HG03354 (cell line): Measurements from ENCODE around the gene ABCC8.

Experiments used
- ATAC-seq: cut with Tn5 transposase; IDR thresholded peaks from one replicate; pipeline ENCODE4 v1.9.1; 2021; ENCODE audit warnings: mild to moderate bottlenecking; ENCODE audit not compliant: unreplicated experiment, poor library complexity, severe bottlenecking

Gene ABCC8

DNA sequence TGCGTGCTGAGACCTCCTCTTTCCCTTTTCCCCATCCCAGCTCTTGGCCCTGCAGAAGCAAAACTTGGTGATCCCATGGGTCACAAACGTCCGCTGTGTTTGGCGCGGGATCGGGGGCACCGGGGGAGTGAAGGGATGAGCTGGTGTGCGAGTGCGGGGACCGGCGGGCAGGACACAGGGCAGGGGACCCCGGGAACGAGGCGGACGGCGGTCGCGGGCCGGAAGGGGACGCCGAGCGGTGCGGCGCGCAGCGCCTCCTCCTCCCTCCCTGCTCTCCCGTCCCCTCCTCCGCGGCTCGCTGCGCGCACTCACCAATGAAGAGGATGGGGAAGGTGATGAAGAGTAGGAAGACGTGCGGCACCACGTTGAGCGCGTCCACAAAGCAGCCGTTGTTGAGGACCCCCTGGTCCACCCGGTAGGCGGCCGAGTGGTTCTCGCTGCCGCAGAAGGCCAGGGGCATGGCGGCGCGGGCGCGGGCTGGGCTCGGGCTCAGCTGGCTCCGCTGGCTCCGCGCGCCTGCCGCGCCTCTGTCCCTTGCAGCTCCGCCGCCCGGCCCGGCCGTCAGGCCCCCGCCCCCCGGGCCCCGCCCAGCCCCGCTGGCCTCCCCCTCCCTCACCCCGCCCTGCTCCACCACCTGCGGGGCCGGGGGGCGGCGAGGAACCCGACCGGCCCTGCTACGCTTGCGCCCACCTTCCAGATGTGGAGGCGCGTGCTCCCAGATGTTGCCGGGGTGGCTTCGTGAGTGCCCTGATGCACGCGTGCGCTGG lies at the start of gene ABCC8:
TSS of gene ABCC8 (minus strand) at position 529 of the 767 bp plus-strand sequence. CDS start at position 460, 69 bp downstream.
- ATAC-seq: no peak

DNA sequence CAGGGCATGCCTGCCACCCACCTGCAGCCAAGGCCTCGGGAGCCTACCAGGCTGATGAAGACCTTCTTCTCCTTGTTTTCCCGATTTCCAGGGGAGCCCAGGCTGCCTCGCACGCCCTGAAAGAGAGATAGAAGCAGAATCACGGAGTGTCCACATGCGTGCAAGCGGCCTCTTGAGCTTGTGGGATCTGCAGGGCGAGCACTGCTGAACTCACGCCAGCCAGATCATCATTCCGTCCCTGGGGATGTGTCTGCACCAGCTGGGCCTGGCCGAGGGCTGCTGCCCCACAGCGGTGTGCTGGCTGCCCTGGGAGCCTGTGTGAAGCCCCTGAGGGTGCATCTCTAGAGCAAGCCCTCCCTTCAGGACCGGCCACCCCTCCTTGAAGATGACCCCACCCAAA lies 49.7 kb upstream of the ABCC8 start:
- ATAC-seq: no peak

DNA sequence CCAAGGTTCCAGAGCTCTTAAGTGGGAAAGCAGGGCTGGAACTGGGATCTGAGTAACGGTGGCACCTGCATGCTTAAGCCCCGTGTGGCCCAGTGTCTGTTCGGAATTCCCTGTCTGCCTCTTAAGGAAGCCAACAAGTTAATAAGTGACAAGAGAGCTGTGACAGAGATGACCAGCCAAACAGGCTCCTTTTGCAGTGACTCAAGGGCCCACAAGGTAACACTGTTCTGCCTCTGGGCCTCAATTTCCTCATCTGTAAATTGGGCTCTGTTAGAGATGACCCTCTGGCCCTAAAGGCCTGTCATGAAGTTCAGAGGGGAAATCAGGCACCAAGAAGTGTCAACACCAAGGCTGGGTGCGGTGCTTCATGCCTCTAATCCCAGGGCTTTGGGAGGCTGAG lies 48.9 kb upstream of the ABCC8 start:
- ATAC-seq: no peak

DNA sequence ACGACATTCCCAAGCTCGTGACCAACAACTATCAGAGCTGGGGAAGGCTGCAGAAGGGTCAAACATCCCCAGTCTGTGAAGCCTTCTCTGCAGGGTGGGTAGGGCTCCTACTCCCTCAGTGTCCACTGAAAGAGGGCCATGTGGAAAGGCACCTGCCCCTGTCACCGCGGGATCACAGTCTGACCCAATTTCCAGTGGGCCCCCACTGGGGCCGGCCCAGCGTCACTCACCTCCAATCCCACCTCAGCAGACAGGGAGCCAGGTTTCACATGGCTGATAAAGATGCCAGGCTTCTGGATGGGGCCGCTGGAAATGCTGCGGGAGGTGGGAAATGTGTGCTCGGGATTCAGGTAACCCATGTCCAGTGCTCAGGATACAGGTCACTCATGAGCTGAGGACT lies 47.6 kb upstream of the ABCC8 start:
- no peak for ATAC-seq

- no peak for ATAC-seq
Observed at GRCh38 chr11:17522655-17523054, 46.0 kb upstream of the ABCC8 start.

DNA sequence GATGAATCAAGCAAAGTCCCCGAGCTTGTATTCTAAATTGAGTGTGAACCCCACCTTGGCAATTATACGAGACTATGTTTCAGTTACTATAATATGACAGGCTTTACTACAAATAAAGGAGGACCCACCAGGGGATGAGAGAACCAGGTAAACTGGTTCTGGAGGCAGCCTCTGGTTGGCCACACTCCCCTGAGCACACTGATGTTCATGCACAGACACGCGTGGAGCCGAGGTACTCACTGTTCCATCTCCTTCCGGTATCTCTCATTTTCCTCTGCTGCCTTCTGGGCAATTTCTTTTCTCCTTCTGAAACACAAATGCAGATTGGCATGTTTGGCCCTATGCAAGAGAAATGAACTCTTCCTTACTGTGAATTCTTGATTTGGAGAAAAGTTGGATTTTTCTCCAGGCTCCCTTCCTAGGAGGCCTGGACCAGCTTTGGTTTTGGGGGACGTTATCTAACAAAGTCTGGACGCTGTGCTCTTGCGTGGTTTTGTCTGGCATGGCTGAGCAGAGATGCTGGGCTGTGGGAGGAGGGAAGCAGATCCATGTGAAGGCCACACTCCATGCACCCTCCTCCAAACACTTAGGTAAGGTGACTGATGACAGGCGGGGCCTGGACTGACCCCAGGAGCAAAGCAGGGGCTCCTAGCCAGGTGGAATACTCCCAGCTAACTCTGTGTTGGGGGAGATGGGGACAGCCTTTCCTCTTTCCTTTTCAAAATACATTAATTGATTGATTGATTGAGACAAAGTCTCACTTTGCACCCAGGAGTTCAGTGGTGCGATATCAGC lies 44.7 kb upstream of the ABCC8 start:
- no peak for ATAC-seq

DNA sequence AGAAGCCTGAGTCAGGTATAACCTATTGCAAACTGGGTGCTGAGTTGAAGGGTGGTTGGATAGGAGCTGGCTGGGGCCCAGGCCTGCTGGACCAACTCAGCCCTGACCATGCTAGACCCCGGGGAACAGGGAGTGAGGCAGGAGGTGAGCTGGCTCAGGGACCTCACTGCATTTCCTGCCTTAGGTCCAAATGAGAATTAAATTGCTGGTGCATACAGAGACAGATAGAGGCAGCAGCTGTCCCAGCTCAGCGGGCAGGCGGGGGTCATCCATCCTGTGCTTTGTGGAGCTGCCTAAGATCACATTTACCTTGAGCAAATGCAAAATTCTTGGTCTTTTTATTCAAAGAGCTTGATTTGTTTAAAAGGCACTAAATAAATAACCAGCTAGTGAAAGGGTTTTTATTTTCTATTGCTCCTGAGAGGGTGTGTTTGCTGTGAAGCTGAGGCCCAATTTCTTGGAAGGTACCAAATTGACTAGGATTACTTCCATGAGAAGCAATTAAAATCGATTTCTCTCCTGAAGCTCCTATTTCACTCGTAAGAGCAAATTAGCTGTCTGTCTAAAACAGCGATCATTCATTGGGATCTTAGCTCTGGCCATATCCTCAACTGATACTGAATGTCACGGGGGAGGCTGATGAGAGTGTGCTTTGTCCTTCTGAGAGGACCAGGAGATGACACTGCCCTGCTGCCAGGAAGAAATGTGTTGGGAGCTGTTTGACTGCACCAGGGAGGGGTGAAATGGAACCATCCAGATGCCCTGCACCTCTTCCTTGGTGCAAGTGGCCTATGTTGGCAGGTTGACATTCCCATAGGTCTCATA lies 42.6 kb upstream of the ABCC8 start:
- ATAC-seq: no peak

- ATAC-seq: no peak
Observed at GRCh38 chr11:17518366-17518765, 41.7 kb upstream of the ABCC8 start.

- ATAC-seq: no peak
Observed at GRCh38 chr11:17517186-17517585, 40.5 kb upstream of the ABCC8 start.

- ATAC-seq: no peak
Observed at GRCh38 chr11:17516551-17517150, 40.0 kb upstream of the ABCC8 start.

DNA sequence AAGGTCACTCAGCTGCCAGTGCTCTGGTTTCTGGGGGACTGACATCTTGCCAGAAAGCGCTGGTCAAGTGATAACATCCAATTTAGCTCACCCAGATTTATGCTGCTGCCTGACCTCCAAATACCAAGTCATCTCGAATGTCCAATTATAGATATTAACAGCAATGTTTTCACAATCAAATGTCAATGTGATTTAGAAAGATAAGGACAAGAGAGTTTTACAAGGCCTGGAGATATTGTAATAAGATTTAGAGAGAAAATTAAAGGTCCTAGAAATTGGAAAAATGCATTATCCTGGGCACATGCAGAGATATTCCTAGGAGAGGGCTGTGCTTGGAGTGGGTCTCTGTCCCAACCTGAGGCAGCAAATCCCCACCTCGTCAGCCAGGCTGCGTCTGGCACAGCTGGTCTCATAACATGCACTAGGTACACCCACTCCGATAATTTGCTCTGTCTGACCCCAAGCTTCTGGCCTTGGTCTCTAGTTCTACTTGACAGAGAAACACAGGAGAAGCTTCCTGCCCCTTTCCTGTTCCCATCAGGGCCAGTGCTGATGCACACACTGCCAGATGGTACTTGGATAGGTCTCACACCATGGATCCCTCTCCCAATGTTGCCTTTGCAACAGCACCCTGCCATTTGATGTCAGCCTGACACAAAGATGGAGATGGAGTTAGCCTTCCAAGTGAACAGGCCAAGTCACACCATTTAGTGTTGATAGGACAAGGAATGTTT lies 39.0 kb upstream of the ABCC8 start:
- no peak for ATAC-seq

- no peak for ATAC-seq
Observed at GRCh38 chr11:17514476-17514875, 37.8 kb upstream of the ABCC8 start.

DNA sequence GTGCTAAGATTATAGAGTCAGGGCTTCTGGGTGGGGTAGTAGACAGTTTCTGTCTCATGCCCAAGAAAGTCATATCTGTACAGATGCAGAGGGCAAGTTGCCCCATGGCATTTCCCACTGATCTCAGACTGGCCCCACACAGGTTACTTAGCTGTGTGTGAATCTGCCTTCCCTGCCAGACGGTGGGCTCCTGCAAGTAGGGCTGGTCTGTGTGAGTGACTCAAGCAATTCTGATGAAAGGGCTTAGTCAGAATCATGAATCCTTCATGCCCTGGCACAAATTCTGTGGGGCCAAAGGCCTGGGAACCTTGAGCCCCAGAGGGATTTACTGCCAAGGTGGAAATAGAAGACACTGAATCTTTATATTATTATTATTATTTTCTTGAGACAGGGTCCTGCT lies 37.2 kb upstream of the ABCC8 start:
- no peak for ATAC-seq

GRCh38 chr11:17512101-17512500 lies 35.5 kb upstream of the ABCC8 start:
- ATAC-seq: no peak

DNA sequence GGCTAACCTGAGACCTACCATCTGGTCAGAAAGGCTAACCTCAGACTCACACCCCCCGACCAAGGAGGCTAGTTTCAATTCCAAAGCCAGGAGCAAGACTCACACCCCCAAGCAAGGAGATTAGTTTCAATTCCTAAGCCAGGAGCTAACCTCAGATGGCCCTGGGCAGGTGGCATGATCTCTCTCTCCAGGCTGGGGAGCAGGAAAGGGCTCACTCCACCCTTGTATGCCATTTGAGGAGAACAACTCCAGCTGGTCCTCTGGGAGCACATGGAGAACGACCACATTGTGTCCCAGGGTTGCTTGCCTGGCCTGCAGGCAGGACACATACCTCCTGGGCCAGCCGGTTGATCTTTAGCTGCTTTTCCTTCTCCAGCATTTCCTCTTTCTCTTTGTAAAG lies 34.9 kb upstream of the ABCC8 start:
- no peak for ATAC-seq

DNA sequence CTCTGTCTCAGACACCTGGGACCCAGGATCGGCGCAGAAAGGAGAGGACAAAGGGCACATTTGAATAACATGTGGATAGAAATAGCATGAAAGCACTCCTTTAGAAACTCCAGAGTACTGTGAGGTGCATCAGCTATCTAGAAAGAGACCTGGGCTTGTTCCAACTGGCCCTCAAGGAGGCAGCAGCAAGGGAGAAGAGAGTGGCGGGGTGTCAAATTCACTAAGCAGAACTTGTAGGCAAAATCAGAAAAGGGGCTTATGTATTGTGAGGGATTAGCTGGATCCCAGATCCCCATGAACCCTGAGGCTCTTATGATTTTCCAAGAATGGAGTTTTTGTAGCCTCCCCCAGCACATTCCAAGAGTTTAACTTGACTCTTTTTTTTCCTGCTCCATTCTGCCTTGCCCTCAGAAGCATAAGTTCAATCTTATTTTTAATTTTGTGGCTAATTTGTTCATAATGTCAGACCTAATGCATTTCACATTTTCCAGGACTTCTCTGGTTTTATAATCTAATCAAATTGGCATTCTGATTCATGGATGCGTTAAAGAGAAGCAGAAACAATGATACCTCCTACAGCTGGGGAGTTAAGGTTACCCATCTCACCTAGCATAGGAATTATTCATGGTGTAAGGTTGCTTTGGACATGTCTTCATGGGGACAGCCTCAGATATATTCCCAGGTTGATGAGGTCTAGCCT lies 34.0 kb upstream of the ABCC8 start:
- ATAC-seq: no peak

DNA sequence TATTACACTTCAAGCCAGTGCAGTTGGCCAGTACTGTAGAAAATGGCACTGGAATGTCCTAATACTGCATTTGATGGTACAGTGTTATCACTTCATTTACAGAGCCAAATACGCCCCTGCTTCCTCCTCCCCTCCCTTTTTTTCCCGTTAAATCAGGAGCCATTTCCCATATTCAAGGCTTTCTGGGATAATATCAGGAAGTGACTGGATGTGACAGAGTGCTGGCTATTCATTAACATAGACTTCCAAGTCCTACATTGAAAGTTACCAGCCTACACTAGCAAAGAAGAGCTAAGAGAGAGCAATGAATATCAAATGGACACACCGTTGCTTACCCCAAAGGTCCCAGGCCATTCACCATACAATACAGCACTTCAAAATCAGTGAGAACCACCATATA lies 32.1 kb upstream of the ABCC8 start:
- ATAC-seq: no peak

- no peak for ATAC-seq
Observed at GRCh38 chr11:17508306-17508705, 31.7 kb upstream of the ABCC8 start.

DNA sequence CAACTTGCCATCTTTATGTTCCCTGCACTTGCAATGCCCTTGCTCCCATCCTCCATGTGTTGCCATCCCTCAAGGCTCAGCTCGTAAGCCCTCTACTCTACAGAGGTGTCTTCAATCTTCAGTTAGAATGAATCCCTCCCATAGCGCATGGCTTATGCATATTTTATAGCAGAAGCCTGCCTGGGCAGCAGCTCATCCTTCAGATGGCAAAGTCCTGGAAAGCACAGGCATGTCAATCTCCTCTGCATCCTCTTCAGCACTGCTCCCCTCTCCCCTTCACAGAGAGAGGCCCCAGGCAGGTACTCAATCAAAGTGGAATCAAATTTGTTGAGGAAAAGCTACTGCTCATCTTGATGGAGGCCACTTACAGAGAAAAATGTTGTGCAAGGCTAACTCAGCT lies 31.1 kb upstream of the ABCC8 start:
- no peak for ATAC-seq
